Measurements from ENCODE around the gene FCHSD2.

DNA sequence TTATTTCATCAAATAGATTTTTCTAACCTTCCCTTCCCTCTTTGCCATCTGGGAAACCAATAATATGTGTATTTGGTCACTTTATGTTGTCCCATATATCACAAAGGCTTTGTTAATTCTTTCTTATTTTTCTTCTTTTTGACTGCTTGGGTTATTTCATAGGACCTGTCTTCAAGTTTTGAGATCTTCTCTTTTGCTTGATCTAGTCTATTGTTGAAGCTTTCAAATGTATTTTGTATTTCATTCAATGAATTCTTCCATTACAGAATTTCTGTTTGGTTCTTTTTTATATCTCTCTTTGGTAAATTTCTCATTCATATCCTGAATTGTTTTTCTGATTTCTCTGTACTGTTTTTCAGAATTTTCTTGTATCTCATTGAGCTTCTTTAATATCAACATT, 132.1 kb downstream of the FCHSD2 start:
- no peak for TF ChIP-seq POLR2A (IDR thresholded peaks at IDR 0.05)
- TF ChIP-seq CTCF (IDR thresholded peaks at IDR 0.05) = no peak
